ENCODE data around the gene HERC2.
"Not testable (repeated sequence)": the region's sequence is repeated elsewhere in the genome, so short reads cannot be mapped to it uniquely, and the experiment has no call there.

HERC2 gene

DNA sequence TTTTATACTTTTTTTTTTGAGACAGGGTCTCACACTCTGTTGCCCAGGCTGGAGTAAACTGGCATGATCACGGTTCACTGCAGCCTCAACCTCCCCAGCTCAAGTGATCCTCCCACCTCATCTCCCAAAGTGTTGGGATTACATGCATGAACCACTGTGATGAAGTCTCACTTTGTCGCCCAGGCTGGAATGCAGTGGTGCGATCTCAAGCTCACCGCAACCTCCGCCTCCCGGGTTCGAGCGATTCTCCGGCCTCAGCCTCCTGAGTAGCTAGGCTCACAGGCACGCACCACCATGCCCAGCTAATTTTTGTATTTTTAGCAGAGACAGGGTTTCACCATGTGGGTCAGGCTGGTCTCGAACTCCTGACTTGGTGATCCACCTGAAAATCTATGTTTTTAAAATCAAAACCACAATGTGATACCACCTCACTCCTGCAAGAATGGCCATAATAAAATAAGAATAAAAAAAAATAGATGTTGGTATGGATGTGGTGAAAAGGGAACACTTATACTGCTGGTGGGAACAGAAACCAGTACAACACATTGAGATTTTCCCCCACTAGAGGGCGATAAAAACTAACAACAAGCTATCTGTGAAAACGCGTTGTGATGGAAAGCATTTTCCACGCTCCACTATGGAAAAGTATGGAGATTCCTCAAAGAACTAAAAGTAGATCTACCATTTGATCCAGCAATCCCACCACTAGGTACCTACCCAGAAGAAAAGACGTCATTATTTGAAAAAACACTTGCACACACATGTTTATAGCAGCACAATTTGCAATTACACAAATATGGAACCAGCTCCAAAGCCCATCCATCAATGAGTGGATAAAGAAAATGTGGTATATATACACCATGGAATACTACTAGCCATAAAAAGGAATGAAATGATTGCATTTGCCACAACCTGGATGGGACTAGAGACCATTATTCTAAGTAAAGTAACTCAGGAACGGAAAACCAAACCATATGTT, 196.0 kb downstream of the HERC2 start:
- DNase-seq, result no peak

- no peak for DNase-seq
These were observed 197.1 kb downstream of the HERC2 start for GRCh38 chr15:28124841-28125240.

DNA sequence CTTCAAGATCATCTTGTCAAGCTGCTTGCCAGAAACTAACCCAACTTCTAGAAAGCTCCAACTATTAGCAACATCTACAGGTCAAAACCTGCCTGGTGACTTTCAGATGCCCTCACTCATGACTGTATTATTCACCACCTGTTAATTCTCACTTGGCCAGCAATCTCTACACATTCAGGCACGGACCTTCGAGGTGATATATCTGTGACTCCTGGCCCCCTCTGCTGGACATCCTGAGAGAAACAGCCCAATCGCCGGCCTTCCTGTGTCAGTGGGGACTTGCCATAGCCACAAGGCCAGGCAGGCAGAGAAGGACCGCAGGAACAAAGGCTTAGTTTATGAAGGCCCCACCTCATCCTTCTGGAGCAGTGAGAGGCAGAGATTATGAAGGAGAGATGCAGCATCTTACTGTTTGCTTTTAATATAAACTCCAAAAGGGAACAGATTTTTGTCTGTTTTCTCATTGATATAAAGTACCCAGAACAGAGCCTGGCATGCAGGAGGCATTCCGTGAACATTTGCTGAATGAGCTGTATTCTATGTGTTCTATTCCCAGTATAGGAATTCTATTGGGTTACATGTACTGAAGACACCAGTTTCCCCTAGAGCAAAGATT, 198.5 kb downstream of the HERC2 start:
- DNase-seq, result no peak

GRCh38 chr15:28122038-28122949, 199.7 kb downstream of the HERC2 start:
- no peak for DNase-seq

DNA sequence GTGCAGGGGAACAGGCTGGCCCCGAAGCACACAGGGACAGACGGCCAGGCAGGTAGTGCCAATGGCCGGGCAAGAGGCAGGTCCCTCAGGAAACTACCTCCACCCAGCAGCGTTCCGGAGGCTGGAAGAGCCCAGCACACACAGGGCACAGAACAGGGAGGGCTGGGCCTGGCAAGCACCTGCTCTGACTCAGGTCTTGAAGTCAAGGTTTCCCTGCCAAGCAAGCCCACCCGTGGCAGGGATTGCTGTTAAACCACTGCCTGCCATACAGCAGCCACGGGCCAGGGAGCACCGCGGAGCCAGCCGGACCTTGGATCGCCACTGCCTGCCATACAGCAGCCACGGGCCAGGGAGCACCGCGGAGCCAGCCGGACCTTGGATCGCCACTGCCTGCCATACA, 200.4 kb downstream of the HERC2 start:
- DNase-seq, result not testable (repeated sequence)

DNA sequence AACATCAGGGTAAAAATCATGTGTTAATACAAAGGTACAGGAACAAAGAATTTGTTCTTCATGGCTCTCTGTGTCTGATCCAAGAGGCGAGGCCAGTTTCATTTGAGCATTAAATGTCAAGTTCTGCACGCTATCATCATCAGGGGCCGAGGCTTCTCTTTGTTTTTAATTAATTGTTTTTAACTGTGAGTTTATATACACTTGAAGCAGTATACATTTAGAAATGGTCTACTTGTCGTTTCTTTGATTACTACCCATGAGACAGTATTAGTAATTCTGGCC, 201.7 kb downstream of the HERC2 start:
- no peak for DNase-seq

DNA sequence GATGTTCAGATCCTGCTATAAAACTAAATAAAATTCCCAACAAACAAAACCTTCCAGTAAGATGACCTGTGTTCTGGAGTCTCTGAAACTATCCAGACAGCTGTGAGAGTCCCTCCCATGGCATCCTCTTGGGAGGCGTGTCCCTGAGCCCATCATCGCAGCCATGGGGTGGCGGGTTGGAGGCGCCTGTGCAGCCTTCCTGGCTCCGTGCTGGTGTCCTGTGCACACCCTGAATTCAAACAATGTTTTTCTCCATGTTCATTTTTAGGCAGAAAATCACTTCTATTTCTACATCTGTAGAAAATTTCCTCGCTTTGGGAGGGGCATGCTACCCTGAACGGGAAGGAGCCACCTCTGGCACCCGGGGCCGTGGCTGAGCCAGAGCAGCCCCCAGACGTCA, 203.4 kb downstream of the HERC2 start:
- no peak for DNase-seq

- DNase-seq, result no peak
These were observed 203.9 kb downstream of the HERC2 start for GRCh38 chr15:28118083-28118482.

GRCh38 chr15:28117432-28117990, 204.5 kb downstream of the HERC2 start:
- DNase-seq, result no peak

DNA sequence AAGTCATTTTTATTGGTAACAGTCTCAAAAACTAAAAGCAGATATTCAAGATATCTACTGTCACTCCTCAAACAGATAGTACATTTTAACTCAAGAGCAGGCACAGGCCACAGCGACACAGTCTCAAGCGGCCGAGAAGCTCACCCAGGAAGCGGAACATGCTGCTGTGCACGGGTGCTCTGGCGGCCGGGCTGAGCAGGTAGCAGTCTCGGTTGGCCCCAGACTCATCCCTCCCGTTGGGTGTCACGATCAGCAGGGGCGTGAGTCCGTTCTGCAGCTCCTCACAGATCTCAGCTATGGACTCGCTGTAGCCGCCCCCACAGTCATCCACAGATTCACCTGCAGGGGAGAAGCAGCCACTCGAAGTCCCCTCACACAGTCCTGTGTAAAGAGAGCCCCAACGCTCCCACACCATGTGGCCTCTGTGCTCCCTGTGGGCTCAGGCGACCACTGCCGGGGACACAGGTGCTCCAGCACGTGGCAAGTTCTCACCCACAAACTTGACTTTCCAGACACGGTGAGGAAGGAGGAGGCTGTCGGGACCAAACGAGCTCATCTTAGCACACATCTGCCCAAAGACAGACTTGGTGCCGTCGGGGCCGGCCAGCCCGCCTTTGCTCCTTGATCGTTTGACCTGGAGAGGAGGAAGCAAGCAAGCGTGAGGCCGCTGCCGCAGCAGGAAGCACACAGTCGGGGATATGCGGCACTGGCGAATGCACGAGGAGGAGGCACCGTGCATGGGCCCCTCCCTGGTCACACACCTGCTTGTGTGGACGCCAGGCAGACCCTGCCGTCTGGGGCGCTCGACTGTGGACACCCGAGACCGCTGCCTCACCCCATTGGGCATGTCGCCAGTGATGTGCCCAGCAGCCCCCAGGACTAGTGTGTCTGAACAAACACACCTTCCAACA, 205.2 kb downstream of the HERC2 start:
- DNase-seq, result no peak

DNA sequence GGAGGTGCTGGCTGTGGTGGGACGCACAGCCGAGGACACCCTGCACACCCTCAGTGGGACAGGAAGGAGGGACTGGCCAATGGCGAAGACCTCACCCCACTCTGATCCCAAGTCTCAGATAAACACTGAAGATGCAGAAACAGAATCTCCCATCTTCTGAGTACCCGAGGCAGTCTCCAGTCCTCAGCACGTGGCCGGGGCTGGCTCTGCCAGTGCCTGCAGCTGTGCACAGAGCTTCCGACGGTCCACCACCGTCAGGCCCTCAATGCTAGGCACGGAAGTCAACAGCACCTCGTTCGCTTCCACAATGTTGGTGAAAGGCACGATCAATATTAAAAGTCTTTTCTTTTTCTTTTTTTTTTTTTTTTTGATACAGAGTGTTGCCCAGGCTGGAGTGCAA, 206.1 kb downstream of the HERC2 start:
- no peak for DNase-seq

GRCh38 chr15:28114721-28115622, 207.0 kb downstream of the HERC2 start:
- no peak for DNase-seq

DNA sequence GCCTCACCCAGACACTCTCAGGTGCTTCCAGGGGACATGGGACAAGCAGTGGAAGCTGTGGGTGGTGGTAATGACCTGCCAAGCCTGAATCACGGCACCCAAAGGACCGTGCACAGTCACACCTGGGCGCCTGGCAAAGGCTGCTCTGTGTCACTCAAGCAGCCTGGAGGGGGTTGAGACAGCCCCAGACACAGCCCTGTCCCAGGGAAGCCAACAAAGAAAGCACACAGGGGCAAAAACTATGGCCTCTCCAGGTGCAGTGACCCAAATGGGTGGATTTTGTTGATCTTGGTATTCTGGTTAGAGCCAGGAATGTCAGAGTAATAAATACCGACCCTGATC, 207.9 kb downstream of the HERC2 start:
- DNase-seq, result no peak

GRCh38 chr15:28113394-28114113, 208.4 kb downstream of the HERC2 start:
- no peak for DNase-seq

GRCh38 chr15:28112962-28113361, 209.0 kb downstream of the HERC2 start:
- DNase-seq, result no peak

DNA sequence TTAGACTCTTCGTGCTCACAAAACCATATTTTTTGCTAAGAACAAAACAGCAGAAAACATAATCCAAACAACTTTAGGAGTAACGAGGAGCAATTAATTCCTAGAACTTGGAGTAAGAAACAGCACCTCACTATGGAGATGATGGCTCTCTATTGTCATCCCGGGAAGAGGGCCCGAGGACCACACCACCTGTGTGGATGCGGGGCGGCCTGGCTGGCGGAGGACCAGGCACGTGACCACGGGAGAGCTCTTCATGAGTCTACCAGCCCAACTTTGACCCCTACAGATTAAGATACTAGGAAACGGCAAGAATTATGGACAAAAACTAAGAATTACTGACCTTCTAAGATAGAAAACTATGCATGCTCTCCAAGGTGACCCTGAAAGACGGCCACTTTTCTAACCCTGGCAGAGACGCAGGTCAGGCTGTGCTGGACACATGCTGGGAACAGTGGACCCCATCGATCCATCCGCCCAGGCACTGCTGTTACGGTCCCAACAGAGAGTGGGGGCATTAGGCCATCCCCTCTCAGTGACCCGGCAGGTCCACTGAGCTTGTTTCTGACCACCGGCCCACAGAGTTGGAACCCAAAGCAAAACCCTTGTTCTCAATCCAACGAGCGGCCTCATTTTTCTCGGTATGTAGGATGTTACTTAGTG, 209.7 kb downstream of the HERC2 start:
- DNase-seq, result no peak

- no peak for DNase-seq
These were observed 210.4 kb downstream of the HERC2 start for GRCh38 chr15:28111543-28111942.

- DNase-seq, result no peak
These were observed 211.5 kb downstream of the HERC2 start for GRCh38 chr15:28110481-28110881.

GRCh38 chr15:28109626-28110455, 212.1 kb downstream of the HERC2 start:
- DNase-seq, result peak; percentile 22

All from activated gamma-delta T cell (primary cell).